ENCODE data around the gene RALGAPA2.

DNA sequence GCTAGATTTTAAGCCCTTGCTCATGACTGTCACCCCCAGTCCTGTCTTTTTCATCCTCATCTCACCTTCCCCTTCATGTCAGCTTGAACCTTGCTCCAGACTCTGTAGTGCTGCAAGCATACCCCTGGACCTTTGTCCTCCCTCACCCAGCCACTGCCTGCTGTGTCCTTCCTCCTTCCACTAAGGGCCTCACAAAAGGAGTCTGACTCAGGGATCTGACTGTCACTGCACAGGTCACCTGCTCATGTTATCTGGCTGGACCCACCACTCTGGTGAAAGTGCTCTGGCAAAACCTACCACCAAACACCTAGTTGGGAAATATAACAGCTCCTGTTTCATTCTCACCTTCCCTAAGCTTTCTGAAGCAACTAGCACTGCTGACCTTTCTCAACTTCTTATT is 193.2 kb downstream of the RALGAPA2 start:
- TF ChIP-seq, protein P1, sequence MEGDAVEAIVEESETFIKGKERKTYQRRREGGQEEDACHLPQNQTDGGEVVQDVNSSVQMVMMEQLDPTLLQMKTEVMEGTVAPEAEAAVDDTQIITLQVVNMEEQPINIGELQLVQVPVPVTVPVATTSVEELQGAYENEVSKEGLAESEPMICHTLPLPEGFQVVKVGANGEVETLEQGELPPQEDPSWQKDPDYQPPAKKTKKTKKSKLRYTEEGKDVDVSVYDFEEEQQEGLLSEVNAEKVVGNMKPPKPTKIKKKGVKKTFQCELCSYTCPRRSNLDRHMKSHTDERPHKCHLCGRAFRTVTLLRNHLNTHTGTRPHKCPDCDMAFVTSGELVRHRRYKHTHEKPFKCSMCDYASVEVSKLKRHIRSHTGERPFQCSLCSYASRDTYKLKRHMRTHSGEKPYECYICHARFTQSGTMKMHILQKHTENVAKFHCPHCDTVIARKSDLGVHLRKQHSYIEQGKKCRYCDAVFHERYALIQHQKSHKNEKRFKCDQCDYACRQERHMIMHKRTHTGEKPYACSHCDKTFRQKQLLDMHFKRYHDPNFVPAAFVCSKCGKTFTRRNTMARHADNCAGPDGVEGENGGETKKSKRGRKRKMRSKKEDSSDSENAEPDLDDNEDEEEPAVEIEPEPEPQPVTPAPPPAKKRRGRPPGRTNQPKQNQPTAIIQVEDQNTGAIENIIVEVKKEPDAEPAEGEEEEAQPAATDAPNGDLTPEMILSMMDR (IDR thresholded peaks at IDR 0.05; ENCODE audit: low read depth, low read length) = no peak
- no peak for TF ChIP-seq MYC (IDR thresholded peaks at IDR 0.05; ENCODE audit: low read depth, low read length)
- TF ChIP-seq POLR2A (IDR thresholded peaks at IDR 0.05; ENCODE audit: extremely low read depth, insufficient read length) = no peak
